ENCODE results near the gene GABRA5.
"Not testable (repeated sequence)": the region's sequence is repeated elsewhere in the genome, so short reads cannot be mapped to it uniquely, and the experiment has no call there.

The GABRA5 gene

DNA sequence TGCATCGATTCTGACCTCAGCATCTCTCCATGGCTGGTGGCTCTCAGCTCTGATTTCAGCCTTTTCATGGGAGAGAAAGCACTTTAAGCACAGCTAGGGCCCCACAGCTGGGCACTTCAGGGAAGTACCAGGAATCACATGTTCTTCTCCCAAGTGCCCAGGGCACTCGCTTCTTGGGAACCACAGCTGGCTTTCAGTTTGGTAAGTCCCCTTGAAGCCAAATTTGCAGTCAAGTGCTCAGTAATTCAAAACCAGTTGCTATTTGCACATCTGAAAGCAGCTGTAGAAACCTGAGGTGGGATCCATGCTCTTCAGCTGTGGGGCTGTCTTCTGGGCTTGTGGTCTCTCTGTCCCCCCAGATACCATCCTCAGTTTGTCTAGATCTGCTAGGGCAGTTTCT lies 12.8 kb downstream of the GABRA5 start:
- DNase-seq, result no peak

DNA sequence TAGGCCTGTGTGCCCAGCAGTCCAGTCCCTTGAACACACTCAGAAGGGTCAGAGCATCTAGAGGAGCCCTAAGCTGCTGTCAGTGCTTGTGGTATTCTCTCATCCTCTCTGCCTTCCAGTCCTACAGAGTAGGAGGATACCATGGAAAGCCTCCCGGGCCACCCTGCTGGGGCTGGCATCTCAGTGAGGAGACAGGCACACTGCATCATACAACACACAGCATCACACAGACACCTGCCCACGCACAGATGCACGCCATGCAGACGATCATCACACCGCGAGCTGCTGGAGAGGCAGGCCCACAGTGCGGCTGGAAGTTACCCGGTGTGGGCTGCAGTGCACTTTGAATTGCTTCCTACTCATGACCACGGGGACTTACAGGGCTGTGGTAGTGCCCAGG lies 15.2 kb downstream of the GABRA5 start:
- DNase-seq, result no peak

DNA sequence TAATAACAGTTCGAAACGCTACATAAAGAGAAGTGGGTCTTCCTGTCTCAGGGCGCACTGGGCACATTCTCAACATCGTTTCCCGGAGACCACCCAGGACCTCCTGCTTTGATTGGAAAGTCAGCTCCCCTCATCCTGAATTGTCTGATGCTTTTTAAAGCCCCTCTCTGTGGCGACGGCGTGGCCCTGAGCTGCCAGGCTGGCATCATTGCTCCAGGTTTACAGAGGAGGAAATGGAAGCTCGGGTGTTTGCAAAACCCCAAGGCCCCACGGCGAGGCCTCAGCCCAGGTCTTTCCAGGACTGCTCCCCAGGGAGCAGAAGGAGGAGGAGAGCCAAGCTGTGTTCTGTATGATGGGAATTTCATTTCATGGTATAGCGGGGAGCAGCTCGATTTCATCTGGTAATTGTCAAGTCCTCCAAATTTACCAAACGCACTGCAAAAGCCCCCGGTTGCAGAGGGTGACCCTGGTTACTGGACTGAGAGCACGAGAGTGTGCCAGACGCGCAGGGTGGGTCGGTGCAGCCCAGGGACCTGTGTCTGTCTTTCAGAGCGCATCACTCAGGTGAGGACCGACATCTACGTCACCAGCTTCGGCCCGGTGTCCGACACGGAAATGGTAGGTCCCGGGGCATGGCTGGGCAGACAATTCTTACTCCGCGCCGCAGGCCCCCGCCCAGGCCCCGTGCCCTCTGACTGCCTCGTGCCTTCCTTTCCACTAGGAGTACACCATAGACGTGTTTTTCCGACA lies 15.9 kb downstream of the GABRA5 start:
- no peak for DNase-seq

DNA sequence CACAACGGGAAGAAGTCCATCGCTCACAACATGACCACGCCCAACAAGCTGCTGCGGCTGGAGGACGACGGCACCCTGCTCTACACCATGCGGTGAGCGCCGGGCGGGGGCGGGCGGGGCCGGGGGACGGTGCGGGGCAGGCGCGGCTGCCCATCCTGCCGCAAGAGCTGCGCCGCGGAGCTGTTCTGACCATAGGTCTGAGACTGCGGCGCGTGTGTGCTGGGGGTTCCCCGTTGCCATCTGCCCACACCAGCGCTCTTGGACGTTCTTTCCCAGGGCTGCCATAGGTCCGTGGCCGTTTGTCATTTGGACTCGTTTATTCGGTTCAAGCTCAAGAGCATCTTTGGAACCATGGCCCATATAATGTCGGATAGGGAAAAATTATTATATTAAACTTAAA lies 16.6 kb downstream of the GABRA5 start:
- DNase-seq, result no peak

DNA sequence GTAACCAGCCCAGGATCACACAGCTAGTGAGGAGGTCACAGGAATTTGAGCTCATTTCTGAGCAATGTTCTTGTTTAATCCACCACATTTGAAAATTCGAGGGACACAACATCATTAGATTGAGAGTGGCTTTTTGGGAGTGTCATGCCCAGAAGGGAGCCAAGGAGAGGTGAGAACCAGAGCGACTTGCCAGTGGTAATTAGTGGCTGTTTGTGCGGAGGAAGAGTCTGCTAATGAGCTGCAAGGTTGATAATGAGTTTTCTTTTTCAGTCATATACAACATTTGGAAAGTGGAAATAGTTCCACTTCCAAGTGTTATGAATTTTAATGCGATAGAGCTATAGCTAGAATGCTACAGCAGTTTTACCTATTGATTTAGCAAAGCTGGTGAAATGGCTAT lies 19.7 kb downstream of the GABRA5 start:
- DNase-seq, result no peak

DNA sequence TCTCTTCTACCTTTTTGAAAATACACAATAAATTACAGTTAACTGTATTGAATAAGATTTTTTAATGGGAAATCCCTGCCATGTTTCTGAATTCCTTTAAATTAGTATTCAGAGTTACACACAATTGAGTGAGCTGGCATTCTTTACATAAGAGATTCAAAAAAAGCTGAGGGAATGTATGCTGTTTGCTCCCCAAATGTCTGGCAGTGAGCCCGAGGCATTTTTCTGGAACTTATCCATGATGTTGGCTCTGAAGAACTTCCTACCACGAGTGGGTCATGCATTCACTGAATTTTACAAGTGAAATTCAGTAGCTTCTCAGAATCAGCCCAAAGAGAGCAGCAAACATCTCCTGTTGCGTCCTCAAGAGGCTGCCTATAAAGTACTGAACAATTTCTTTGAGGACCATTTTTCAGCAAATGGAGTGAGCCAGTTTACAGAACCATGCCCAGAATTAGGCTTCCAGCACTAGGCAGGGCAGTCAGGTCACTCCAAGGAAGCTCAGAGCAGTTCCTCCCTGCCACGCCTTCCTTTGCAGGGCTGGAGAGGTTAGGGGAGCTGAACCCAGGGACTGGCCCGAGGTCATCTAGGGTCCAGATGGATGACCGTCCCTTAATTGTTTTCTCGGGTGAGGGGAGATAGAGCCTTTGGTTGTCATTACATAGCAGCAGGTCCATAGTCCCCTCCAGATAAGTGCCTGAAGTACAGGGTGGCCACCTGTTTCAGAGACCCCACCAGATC lies 21.2 kb downstream of the GABRA5 start:
- DNase-seq, result no peak

DNA sequence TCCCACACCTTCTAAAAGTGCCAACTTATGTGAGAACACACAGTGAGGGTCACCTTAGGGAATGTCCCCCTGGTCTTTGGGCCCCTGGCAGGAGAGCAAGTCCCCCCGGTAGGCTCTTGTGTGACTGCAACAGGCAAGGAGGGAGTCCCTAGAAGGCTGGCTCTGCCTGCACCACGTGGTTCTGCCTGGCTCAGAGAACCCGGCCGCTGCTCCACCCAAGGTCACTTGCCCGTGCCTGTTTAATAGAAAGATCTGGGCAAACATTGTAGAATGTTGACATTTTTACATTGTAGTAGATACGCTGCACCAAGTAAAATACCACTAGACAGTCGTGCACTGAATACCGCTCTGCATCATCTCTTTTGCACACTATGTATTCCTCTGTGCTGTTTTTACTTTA lies 21.9 kb downstream of the GABRA5 start:
- DNase-seq, result no peak

DNA sequence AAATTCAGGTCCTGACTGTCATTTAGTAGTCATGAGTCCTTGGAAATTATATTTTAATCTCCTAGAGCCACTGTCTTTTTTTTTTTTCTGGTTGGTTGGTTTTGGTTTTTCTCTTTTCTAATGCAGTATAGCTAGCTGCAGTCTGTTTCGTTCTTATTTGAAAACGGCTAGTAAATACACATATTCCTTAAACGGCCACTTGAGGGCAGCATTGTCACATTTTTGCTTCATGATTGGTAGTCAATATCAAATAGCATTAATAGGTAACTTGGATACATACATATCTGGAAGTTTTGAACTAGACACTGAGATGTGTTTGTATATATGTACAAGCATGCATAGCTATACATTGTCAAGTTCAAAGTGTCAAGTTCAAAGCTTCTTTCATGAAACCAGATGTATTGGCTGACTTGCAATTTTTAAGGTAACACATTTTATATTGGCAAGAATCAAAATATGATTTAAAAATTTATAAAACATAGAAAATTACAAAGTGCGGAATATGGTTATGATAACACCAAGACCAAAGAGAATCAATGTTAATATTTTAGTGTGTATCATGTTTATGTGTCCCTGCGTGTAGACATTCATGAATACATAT lies 22.5 kb downstream of the GABRA5 start:
- DNase-seq, result peak; percentile 78

DNA sequence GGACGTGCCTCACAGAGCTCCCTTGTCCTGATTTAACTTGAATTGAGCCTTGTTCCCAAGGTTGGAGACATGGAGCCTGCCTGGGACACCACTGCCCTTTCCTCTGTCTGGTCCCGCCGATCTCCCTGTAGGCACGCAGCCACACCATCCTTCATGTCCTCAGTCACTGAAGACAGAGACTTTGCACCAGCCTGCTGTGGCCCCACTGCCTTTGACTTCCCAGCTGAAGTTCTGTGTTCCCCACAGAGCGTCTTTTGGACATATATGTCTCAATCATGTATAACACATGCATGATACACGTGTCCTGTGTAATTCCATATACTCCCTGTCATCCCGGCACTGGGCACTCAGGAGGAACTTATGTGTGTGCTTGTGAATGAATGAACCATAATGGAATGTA lies 23.6 kb downstream of the GABRA5 start:
- DNase-seq, result no peak

DNA sequence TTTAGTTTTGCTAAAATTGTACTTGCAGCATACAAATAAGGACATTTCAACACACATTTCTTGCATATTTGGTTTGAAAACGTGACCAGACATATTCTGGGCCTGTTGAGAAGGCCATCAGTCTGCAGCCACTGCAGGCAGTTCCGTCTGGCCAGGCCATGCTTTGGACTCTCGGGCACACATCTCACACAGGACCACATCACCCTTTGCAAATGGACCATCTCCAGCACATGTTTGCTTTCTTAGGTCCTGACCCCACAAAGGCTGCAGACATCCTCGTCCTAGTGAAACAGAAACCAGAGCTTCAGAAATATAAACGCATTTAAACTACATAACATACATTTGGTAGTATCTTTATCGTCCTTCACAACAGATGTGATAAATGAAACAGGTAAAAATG lies 24.1 kb downstream of the GABRA5 start:
- DNase-seq, result no peak

DNA sequence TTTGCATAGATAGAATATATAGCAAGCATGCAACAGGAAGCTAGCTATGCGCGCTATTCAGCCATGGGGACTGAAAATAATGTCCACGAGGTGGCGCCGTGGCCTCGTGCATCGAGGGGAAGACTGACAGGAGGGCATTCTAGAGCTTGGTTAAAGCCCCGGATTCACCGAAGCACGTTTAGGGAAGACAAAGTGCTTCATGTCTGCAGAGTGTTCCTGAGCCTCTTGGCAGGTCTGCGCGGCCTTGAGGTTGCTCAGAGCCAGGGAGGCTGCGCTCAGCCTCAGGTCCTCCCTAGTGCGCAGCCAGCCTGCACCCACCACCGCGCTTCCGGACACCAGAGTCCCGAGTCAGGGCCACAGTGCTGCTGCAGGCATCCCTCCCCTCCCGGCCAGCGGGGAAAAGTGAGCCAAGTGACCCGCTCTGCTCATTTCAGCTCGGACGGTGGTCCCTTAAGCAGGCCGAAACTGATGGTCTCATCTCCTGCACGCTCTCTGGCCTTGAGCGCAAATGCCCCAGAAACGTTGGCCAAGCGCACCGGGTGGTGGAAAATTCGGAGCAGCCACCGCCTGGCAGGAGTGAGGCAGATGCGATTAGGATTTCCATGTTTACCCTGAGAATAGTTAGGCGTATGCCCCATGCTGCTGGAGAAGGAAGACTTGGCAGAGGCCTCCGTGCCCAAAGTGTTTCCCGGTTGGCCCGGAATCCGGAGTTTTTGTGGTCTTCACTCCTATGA lies 24.8 kb downstream of the GABRA5 start:
- peak; percentile 83 for DNase-seq

DNA sequence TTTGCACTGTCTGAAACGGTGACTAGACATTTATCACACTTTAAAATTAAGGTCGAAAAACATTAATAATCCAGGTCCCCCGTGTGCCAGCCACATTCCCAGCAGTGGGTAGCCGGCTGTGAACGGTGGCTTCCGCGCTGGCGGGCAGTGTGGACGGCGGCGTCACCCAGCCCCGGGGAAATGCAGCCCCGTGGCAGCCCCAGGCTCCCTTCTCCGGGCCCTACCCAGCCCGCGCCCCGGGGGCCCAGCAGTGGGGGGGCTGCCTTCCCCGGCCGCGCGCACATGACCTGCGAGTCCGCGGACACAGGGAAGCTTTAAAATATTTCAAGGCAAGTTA lies 25.3 kb downstream of the GABRA5 start:
- no peak for DNase-seq

DNA sequence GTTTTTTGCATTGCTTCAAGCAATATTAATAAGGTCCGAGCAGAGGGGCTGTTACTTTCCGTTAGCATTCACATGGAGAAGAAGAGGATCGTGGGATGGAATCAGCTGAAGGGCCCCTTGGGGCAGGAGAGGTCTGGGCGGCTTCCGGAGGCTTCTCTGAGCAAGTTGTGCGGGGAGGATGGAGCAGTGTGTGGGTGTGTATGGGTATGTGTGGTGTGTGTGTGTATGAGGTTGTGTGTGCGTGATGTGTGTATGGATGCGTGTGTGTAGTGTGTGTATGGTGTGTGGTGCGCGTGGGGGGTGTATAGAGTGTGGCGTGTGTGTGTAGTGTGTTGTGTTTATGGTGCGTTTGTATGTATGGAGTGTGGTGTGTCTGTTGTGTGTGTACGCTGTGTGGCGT lies 25.8 kb downstream of the GABRA5 start:
- no peak for DNase-seq

DNA sequence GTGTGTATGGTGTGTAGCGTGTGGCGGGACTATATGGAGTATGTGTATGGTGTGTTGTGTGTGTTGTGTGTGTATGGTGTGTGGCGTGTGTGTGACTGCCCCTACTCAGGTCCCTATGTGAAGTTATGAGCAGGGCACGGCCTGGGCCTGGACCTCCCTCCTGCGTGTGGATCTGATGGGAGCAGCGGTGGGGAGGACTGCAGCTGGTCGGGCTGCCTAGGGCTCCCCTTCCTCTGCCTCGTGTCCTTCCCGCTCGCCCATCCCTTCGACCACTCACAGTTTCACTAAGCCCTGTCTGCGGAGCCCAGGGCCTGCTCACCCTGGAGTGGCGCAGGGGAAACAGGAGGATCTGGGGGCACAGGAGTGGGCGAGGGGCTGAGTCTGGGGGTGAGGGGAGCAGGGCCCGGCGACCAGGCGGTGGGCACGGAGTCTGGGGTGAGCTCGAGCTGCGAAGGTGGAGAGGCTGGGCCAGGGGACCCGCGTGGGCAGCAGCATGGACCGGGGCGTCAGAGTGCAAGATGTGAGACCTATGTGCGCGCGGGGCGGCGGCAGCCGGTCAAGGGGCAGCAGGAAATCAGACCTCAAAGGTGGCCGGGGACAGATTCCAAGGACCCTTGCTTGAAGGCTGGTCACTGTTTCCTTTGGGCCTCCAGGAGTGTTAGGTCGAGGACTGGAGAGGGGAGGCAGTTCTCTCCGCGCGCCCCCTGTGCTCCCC lies 26.6 kb downstream of the GABRA5 start:
- peak; percentile 3 for DNase-seq

DNA sequence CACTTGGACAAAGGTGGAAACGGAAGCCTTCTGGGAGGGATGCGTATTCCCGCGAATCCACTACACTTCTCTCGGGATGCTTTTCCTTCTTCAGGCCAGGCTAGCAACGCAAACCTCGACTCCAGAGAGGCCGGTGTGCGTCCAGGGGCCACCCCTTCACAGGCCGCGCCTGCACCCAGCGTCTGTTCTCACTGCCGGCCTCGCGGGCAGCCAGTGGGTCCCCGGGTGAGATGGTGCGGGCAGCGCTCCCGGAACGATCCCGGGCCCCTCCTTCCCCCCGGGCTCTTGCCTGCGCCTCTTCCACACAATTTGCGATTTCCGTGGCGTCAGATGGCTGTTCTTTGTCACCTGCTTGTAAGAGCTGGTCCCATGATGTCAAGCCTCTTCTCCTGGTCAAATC lies 27.3 kb downstream of the GABRA5 start:
- DNase-seq, result no peak

DNA sequence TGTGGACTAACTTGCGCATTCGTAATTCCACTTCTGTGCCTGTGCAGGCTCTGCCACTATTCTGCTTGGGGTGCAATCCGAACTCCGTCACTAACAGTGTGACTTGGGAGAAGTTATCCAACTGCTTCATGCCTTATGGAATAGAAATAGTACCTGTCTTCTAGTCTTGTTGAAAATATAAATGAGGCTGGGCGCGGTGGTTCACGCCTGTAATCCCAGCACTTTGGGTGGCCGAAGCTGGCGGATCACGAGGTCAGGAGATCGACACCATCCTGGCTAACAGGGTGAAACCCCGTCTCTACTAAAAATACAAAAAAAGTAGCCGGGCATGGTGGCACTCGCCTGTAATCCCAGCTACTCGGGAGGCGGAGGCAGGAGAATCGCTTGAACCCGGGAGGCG lies 28.5 kb downstream of the GABRA5 start:
- DNase-seq, result not testable (repeated sequence)

DNA sequence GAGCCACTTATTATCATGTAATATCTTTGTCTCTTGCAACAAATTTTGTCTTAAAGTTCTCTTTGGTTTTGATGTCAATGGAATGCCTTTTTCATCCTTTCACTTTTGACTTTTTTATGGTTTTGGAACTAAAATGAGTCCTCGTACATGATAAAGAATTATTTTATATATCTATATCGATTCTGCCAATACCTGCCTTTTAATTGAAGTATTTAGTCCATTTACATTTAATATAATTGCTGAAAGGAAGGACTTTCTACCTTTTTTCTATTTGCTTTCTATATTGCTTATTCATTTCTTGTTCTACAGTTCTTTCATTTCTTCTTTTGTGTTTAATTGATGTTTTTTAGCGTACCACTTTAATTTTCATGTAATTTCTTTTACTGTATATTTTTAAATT lies 32.8 kb downstream of the GABRA5 start:
- DNase-seq, result no peak

DNA sequence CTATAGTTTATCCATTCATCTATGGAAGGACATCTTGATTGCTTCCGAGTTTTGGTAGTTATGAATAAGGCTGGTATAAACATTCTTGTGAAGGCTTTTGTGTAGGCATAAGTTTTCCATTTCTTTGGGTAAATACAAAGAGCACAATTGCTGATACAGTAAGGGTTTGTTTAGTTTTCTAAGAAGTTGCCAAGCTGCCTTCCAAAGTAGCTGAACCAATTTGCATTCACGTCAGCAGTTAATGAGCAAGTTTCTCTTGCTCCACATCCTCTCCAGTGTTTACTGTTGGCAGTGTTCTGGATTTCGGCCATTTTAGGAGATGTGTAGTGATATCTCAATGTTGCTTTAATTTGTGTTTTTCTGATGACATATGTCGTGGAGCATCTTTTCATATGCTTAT lies 34.2 kb downstream of the GABRA5 start:
- no peak for DNase-seq

DNA sequence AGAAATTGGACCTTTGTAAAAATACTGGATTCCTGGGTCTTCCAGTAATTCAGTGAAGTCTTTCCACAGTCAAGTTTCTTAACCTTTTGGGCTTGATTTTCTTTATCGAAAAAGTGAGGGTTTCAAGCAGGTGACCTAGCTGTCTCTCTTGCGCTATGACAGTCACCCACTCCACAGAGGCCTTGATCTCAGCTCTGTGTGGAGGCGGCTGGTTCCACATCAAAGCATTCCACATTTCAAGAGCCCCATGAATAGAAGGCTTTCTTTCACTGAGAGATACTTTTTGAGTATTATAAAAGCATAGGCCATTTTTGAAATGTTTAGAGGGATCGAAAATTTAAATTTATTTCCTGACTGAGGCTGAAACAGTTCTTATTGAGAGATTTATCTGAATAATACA lies 43.9 kb downstream of the GABRA5 start:
- DNase-seq, result no peak

DNA sequence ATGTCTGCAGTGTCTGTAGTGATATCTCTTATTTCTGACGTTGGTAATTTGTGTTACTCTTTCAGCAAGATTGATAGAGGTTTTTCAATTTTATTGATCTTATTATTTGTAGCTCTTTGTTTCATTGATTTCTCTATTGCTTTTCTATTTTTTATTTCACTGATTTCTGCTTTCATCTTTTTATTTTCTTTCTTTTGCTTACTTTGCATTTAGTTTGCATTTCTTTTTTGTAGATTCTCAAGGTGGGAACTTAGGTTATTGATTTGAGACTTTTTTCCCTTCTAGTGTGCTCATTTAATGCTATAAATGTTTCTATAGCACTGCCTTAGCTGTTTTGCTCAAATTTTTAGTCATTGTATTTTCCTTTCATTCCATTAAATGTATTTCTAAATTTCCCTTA lies 54.6 kb downstream of the GABRA5 start:
- no peak for DNase-seq

DNA sequence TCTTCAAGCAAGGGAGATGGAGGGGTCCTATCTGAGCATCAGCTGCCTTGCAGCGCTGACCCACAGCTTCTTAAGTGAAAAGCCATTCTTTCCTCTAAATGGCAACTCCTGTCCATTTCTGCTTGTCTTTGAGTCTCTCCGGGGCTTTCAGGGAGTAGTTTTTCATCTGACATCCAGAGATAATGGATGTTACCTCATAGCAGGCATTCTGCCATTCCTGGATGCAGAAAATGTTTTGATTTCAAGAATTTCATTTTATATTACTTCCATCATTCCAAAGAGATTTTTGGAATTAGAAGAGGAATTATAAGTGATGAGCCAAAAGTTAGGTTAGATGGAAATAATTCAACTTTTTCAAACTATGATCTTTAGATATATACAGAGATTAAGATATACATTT lies 59.2 kb downstream of the GABRA5 start:
- no peak for DNase-seq

DNA sequence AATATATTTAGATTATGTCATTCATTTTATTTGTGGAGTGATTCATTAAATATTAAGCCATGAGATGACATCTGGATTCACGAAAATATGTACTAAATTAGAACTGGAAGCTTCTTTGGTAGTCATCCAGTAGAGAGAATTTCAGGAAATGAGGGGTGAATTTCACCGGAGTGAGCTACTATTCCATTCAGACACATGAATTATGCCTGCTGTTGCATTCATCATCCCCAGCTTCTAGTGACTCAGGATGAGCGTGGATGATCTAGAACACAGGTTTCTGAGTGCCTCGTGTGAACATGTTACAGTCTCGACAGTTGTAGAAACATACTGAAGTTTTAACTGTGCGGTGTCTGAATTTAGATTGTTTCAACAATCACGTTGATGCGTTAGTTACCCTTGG lies 61.2 kb downstream of the GABRA5 start:
- no peak for DNase-seq

DNA sequence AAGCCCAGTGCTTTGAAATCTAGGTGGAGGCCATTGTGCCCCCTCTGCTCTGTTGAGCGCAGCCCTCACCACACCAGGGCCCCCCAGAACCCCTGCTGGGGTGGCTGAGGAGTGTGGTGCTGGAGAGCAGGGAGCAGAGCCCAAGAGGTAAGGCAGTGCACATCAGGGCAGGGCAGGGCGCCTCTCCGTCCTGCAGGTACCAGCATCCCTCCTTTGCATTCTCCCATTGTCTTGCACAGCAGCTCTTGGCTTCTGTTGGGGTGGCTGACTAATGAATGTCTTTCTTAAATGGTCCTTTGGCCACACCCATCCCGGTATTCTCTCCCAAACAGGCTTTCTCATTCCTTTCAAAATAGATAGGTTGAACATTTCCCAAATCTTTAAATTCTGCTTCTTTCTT lies 62.7 kb downstream of the GABRA5 start:
- no peak for DNase-seq
